ENCODE measurements around the gene CACNA1H. TPM values are rescaled to one million over a fixed set of nuclear protein-coding genes. Genes with fewer than 3 reads are reported as not detected.

Gene CACNA1H
- total and polyA plus RNA-seq, 7 donors = 1.8 to 5.9 (median 2.3) TPM

- H3K4me3 ChIP-seq = no peak overlapping the region
- H3K9me3 ChIP-seq = no peaks in the 10 kb centered on the region
- 66 to 83% (median 70%) methylated on average over 19 of the region's 19 CpGs for WGBS, 3 donors
- H3K36me3 ChIP-seq (ENCODE audit: insufficient read depth in 1 of 2, low read depth in 1 of 2) = no peaks in the 10 kb centered on the region
- peaks cover 0 to 62% (median 8%) of the 10 kb centered on the region in 3 donors for H3K27me3 ChIP-seq (ENCODE audit: insufficient read depth in 3 of 3, low read length in 2 of 3)
- H3K27ac ChIP-seq = no peak overlapping the region
- no peaks in the 10 kb centered on the region for H3K4me1 ChIP-seq
- TF ChIP-seq CTCF (IDR thresholded peaks at IDR 0.05) = no peak
- DNase-seq (no peak), ATAC-seq (no peak)
- intact Hi-C loops (cut with DNase I) = no loop called here
These were observed 24.1 kb downstream of the CACNA1H start for GRCh38 chr16:1177053-1177452.

GRCh38 chr16:1177750-1178149 is 24.8 kb downstream of the CACNA1H start:
- Histone ChIP-seq H3K27me3 (ENCODE audit: insufficient read depth in 3 of 3, low read length in 2 of 3) (peaks cover 0 to 62% (median 11%) of the 10 kb centered on the region in 3 donors), H3K4me1 (no peaks in the 10 kb centered on the region), H3K27ac (no peak overlapping the region), H3K36me3 (ENCODE audit: insufficient read depth in 1 of 2, low read depth in 1 of 2) (no peaks in the 10 kb centered on the region), H3K4me3 (no peak overlapping the region), H3K9me3 (no peaks in the 10 kb centered on the region)
- DNase-seq (no peak), ATAC-seq (no peak)
- intact Hi-C loops (cut with DNase I) = no loop called here
- WGBS, 3 donors = 70 to 83% (median 78%) methylated on average over 10 to 13 of the region's 13 CpGs
- no peak for TF ChIP-seq CTCF (IDR thresholded peaks at IDR 0.05)

- H3K27me3 ChIP-seq (ENCODE audit: insufficient read depth in 3 of 3, low read length in 2 of 3) = peaks cover 0 to 66% (median 11%) of the 10 kb centered on the region in 3 donors
- DNase-seq (no peak), ATAC-seq (no peak)
- no peak overlapping the region for H3K27ac ChIP-seq
- intact Hi-C loops (cut with DNase I) = no loop called here
- H3K36me3 ChIP-seq (ENCODE audit: insufficient read depth in 1 of 2, low read depth in 1 of 2) = no peaks in the 10 kb centered on the region
- H3K4me3 ChIP-seq = no peak overlapping the region
- no peaks in the 10 kb centered on the region for H3K4me1 ChIP-seq
- no peaks in the 10 kb centered on the region for H3K9me3 ChIP-seq
- no peak for TF ChIP-seq CTCF (IDR thresholded peaks at IDR 0.05)
- 72 to 80% (median 73%) methylated on average over 19 to 21 of the region's 21 CpGs for WGBS, 3 donors
These were observed 25.5 kb downstream of the CACNA1H start for GRCh38 chr16:1178295-1178910.

GRCh38 chr16:1180549-1181403 is 27.9 kb downstream of the CACNA1H start:
- no peak for TF ChIP-seq CTCF (IDR thresholded peaks at IDR 0.05)
- DNase-seq (peak in 1 of 2 donors; percentile 68), ATAC-seq (no peak)
- H3K27ac ChIP-seq = peak overlapping the region; percentile 46
- peaks cover 0 to 66% (median 13%) of the 10 kb centered on the region in 3 donors for H3K27me3 ChIP-seq (ENCODE audit: insufficient read depth in 3 of 3, low read length in 2 of 3)
- intact Hi-C loops (cut with DNase I) = no loop called here
- H3K36me3 ChIP-seq (ENCODE audit: insufficient read depth in 1 of 2, low read depth in 1 of 2) = no peaks in the 10 kb centered on the region
- H3K4me1 ChIP-seq = no peaks in the 10 kb centered on the region
- H3K4me3 ChIP-seq = no peak overlapping the region
- no peaks in the 10 kb centered on the region for H3K9me3 ChIP-seq
- WGBS, 3 donors = 31 to 36% (median 34%) methylated on average over 31 to 38 of the region's 38 CpGs
